ENCODE measurements around the gene MMS19. TPM values are rescaled to one million over a fixed set of nuclear protein-coding genes. Genes with fewer than 3 reads are reported as not detected.

Gene MMS19
- total RNA-seq, 1 experiment from 2014 or later: 83.3 TPM

GRCh38 chr10:97442277-97442676, 55.9 kb downstream of the MMS19 start:
- Histone ChIP-seq H3K9me3 (ENCODE audit: control insufficient read depth, insufficient read depth, low read depth, low read length) (no peaks in the 10 kb centered on the region), H3K4me3 (ENCODE audit: low read depth in 2 of 2, low read length in 2 of 2) (no peak overlapping the region), H3K27ac (ENCODE audit: low read length) (no peak overlapping the region), H3K36me3 (ENCODE audit: control insufficient read depth, insufficient read depth, low read length) (no peaks in the 10 kb centered on the region; the same call in 1 of the 2 replicates), H3K4me1 (ENCODE audit: control insufficient read depth, insufficient read depth, low read length) (peaks cover 12% of the 10 kb centered on the region), H3K27me3 (ENCODE audit: control insufficient read depth, insufficient read depth, low read length) (no peaks in the 10 kb centered on the region)
- in situ Hi-C loops (cut with HindIII; ENCODE audit: low pct_unique_long_range_greater_than_20kb, low sequenced_read_pairs) (no loop called here), intact Hi-C loops (cut with micrococcal nuclease; ENCODE audit: unreplicated experiment) (no loop called here)
- DNase-seq (ENCODE audit: low read depth, low spot score): no peak
- TF ChIP-seq REST (IDR thresholded peaks at IDR 0.05; ENCODE audit: insufficient read depth in 1 of 2, low read depth in 2 of 2, low read length in 1 of 2) (no peak), SIN3A (IDR thresholded peaks at IDR 0.05; ENCODE audit: borderline replicate concordance, insufficient read depth, low read depth, low read length) (no peak), TCF7L2 (IDR thresholded peaks at IDR 0.05; ENCODE audit: low read depth, low read length) (no peak), CTCF (IDR thresholded peaks at IDR 0.05) (no peak), POLR2AphosphoS5 (IDR thresholded peaks at IDR 0.05; ENCODE audit: low read depth, low read length) (no peak)
- no peak for ATAC-seq
- no TSS peak for BruUV-seq (replicated peaks)
- ChIA-PET CTCF (no interaction called here), POLR2A (interaction anchor here (0.7 kb wide), 1 partner anchor 168 kb away, joined by 3 read pairs; no protein-coding TSS in a partner anchor)

GRCh38 chr10:97435211-97435610, 63.0 kb downstream of the MMS19 start:
- ATAC-seq (no peak), DNase-seq (ENCODE audit: low read depth, low spot score) (no peak)
- TF ChIP-seq SIN3A (IDR thresholded peaks at IDR 0.05; ENCODE audit: borderline replicate concordance, insufficient read depth, low read depth, low read length): no peak
- no peak for TF ChIP-seq POLR2AphosphoS5 (IDR thresholded peaks at IDR 0.05; ENCODE audit: low read depth, low read length)
- BruUV-seq (replicated peaks): no TSS peak
- intact Hi-C loops (cut with micrococcal nuclease; ENCODE audit: unreplicated experiment): no loop called here
- in situ Hi-C loops (cut with HindIII; ENCODE audit: low pct_unique_long_range_greater_than_20kb, low sequenced_read_pairs): no loop called here
- Histone ChIP-seq H3K36me3 (ENCODE audit: control insufficient read depth, insufficient read depth, low read length) (peaks cover 19% of the 10 kb centered on the region), H3K27me3 (ENCODE audit: control insufficient read depth, insufficient read depth, low read length) (no peaks in the 10 kb centered on the region), H3K9me3 (ENCODE audit: control insufficient read depth, insufficient read depth, low read depth, low read length) (no peaks in the 10 kb centered on the region), H3K4me3 (ENCODE audit: low read depth in 2 of 2, low read length in 2 of 2) (no peak overlapping the region), H3K4me1 (ENCODE audit: control insufficient read depth, insufficient read depth, low read length) (no peaks in the 10 kb centered on the region), H3K27ac (ENCODE audit: low read length) (no peak overlapping the region)
- ChIA-PET POLR2A (no interaction called here), CTCF (no interaction called here)

GRCh38 chr10:97434557-97434956, 63.7 kb downstream of the MMS19 start:
- POLR2A ChIA-PET: no interaction called here
- in situ Hi-C loops (cut with HindIII; ENCODE audit: low pct_unique_long_range_greater_than_20kb, low sequenced_read_pairs): no loop called here
- no peaks in the 10 kb centered on the region for H3K27me3 ChIP-seq (ENCODE audit: control insufficient read depth, insufficient read depth, low read length)
- no TSS peak for BruUV-seq (replicated peaks)
- peaks cover 24% of the 10 kb centered on the region for H3K36me3 ChIP-seq (ENCODE audit: control insufficient read depth, insufficient read depth, low read length)
- no peak for TF ChIP-seq SIN3A (IDR thresholded peaks at IDR 0.05; ENCODE audit: borderline replicate concordance, insufficient read depth, low read depth, low read length)
- TF ChIP-seq CTCF (IDR thresholded peaks at IDR 0.05): no peak
- no peak for TF ChIP-seq POLR2AphosphoS5 (IDR thresholded peaks at IDR 0.05; ENCODE audit: low read depth, low read length)
- no peak for TF ChIP-seq REST (IDR thresholded peaks at IDR 0.05; ENCODE audit: insufficient read depth in 1 of 2, low read depth in 2 of 2, low read length in 1 of 2)
- TF ChIP-seq TCF7L2 (IDR thresholded peaks at IDR 0.05; ENCODE audit: low read depth, low read length): no peak
- H3K4me1 ChIP-seq (ENCODE audit: control insufficient read depth, insufficient read depth, low read length): no peaks in the 10 kb centered on the region
- DNase-seq (ENCODE audit: low read depth, low spot score) (no peak), ATAC-seq (peak; percentile 43)
- CTCF ChIA-PET: interaction anchor here (1.1 kb wide), 1 partner anchor 28 kb away, joined by 7 read pairs; no protein-coding TSS in a partner anchor
- intact Hi-C loops (cut with micrococcal nuclease; ENCODE audit: unreplicated experiment): no loop called here
- no peak overlapping the region for H3K27ac ChIP-seq (ENCODE audit: low read length)
- no peak overlapping the region for H3K4me3 ChIP-seq (ENCODE audit: low read depth in 2 of 2, low read length in 2 of 2)
- no peaks in the 10 kb centered on the region for H3K9me3 ChIP-seq (ENCODE audit: control insufficient read depth, insufficient read depth, low read depth, low read length)

Data from Panc1 (cell line).